Measurements from ENCODE around the gene FYB1.

GRCh38 chr5:39219437-39219836, at the start of gene FYB1:
- TF ChIP-seq CTCF (IDR thresholded peaks at IDR 0.05) (no peak), EZH2 (IDR thresholded peaks at IDR 0.05; ENCODE audit: borderline replicate concordance, insufficient read depth, low read depth, low read length, poor library complexity, severe bottlenecking) (no peak)

Data from B cell (primary cell).